AG09309 (cell line): ENCODE data around the gene OAS1.
"Not testable (repeated sequence)": the region's sequence is repeated elsewhere in the genome, so short reads cannot be mapped to it uniquely, and the experiment has no call there.

Experiments
- DNase-seq: peaks from one replicate; pipeline ENCODE4 v3.0.0-alpha.2; 2010; ENCODE audit warnings: low read depth
- H3K4me3 ChIP-seq: 2 replicates; pipeline ENCODE4 v1.5.1; 2011; ENCODE audit warnings: mild to moderate bottlenecking, low read depth, low read length, moderate library complexity; ENCODE audit not compliant: control insufficient read depth
- TF ChIP-seq, protein P1 (sequence below): IDR thresholded peaks from 2 replicates; pipeline ENCODE4 v1.5.1; 2011; ENCODE audit warnings: mild to moderate bottlenecking, low read depth, low read length, inconsistent platforms; ENCODE audit not compliant: insufficient read depth, control insufficient read depth; ENCODE audit errors: missing control alignments

The OAS1 gene

DNA sequence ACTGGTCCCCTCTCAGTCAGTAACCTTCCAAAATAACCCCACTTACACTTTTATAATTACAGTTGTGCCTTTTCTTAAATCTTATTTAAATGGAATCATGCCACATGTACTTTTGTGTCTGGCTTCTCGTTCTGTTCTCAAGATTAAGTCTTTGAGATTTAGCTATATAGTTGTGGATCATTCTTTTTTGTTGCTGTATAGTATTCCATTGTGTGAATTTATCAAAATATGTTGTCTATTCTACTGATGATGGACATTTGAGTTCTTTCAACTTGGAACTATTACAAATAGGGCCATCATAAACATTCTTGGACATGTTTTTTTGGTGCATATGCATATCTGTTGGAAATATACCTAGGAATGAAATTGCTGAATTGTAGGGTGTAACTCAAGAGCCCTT is 40.6 kb downstream of the OAS1 start:
- no peak overlapping the region for H3K4me3 ChIP-seq
- TF ChIP-seq, protein P1, sequence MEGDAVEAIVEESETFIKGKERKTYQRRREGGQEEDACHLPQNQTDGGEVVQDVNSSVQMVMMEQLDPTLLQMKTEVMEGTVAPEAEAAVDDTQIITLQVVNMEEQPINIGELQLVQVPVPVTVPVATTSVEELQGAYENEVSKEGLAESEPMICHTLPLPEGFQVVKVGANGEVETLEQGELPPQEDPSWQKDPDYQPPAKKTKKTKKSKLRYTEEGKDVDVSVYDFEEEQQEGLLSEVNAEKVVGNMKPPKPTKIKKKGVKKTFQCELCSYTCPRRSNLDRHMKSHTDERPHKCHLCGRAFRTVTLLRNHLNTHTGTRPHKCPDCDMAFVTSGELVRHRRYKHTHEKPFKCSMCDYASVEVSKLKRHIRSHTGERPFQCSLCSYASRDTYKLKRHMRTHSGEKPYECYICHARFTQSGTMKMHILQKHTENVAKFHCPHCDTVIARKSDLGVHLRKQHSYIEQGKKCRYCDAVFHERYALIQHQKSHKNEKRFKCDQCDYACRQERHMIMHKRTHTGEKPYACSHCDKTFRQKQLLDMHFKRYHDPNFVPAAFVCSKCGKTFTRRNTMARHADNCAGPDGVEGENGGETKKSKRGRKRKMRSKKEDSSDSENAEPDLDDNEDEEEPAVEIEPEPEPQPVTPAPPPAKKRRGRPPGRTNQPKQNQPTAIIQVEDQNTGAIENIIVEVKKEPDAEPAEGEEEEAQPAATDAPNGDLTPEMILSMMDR: no peak
- no peak for DNase-seq

DNA sequence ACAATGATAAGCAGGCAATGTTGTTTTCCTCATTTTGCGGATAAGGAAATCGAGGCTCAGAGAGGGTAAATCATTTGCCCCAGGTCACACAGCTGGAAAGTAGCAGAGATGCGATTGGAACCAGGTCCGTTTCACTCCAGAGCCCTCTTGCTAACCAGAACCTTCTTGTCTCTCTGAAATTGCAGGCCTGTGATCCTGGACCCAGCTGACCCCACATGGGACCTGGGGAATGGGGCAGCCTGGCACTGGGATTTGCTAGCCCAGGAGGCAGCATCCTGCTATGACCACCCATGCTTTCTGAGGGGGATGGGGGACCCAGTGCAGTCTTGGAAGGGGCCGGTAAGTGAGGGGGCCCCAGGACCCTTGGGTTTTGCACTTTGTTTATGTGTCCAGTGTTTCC is 41.0 kb downstream of the OAS1 start:
- H3K4me3 ChIP-seq: no peak overlapping the region
- DNase-seq: no peak
- TF ChIP-seq, protein P1: no peak

DNA sequence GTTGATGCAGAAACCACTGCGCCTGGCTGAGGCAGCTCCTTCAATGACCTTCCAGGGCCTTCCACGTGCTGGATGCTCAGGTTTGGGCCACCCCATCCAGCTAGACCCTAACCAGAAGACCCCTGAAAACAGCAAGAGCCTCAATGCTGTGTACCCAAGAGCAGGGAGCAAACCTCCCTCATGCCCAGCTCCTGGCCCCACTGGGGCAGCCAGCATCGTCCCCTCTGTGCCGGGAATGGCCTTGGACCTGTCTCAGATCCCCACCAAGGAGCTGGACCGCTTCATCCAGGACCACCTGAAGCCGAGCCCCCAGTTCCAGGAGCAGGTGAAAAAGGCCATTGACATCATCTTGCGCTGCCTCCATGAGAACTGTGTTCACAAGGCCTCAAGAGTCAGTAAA is 42.0 kb downstream of the OAS1 start:
- no peak overlapping the region for H3K4me3 ChIP-seq
- TF ChIP-seq, protein P1: no peak
- no peak for DNase-seq

DNA sequence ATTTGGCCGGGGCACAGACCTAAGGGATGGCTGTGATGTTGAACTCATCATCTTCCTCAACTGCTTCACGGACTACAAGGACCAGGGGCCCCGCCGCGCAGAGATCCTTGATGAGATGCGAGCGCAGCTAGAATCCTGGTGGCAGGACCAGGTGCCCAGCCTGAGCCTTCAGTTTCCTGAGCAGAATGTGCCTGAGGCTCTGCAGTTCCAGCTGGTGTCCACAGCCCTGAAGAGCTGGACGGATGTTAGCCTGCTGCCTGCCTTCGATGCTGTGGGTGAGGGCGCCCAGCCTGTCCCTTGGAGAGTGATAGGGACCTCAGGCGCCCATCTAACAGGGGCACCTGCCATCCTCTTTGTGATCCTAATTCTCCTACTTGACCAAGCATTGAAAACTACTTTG is 43.9 kb downstream of the OAS1 start:
- DNase-seq: no peak
- H3K4me3 ChIP-seq: no peak overlapping the region
- TF ChIP-seq, protein P1: no peak

DNA sequence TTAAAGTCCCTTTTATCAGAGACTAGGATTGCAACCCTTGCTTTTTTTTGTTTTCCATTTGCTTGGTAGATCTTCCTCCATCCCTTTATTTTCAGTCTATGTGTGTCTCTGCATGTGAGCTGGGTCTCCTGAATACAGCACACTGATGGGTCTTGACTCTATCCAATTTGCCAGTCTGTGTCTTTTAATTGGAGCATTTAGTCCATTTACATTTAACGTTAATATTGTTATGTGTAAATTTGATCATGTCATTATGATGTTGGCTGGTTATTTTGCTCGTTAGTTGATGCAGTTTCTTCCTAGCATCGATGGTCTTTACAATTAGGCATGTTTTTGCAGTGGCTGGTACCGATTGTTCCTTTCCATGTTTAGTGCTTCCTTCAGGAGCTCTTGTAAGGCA is 50.4 kb downstream of the OAS1 start:
- H3K4me3 ChIP-seq, DNase-seq: not testable (repeated sequence)

DNA sequence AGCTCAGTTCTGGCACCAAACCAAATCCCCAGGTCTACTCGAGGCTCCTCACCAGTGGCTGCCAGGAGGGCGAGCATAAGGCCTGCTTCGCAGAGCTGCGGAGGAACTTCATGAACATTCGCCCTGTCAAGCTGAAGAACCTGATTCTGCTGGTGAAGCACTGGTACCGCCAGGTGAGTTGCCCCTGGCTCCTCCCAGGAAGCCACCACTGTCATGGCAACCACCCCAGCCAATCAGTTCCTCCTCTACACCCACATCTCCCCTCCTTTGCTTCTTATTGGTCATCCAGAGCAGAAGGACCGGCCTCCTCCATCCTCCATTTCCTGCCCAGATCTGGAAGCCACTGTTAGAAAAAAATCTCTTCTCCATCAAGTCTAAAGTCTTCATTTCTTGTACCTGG is 54.3 kb downstream of the OAS1 start:
- TF ChIP-seq, protein P1: no peak
- no peak for DNase-seq
- H3K4me3 ChIP-seq: no peak overlapping the region

DNA sequence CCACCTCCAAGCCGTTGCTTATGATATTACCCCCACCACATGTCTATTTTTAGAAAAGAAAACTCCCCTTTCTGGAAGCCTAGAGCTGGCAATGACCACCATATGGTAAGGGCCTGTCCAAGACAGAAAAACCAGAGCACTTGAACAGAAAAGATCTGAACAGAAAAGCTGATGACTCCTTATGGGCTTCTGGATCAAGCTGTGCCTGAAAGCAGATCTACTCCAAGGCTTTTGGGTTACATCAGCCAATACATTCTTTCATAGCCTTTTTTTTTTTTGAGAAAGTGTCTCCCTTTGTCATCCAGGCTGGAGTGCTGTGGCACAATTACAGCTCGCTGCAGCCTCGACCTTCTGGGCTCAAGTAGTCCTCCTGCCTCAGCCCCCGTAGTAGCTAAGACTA is 54.8 kb downstream of the OAS1 start:
- no peak overlapping the region for H3K4me3 ChIP-seq
- TF ChIP-seq, protein P1: no peak
- no peak for DNase-seq
